Measurements from ENCODE around the gene RADX. TPM values are rescaled to one million over a fixed set of nuclear protein-coding genes. Genes with fewer than 3 reads are reported as not detected.

Gene RADX
- total and polyA plus RNA-seq, 2 of the 13 experiments (the other 11 are each of a cell fraction or from before 2014, with no cell fraction given), result 1.1 to 2.7 TPM

GRCh38 chrX:106680716-106681115, 68.9 kb downstream of the RADX start:
- intact Hi-C loops (cut with micrococcal nuclease; ENCODE audit: unreplicated experiment), result no loop called here
- Histone ChIP-seq H3K4me2 (ENCODE audit: low read depth, low read length) (no peak overlapping the region), H3K9ac (ENCODE audit: insufficient read depth, low read depth, low read length) (no peak overlapping the region), H3K27me3 (ENCODE audit: control insufficient read depth in 1 of 2, insufficient read depth in 2 of 2, low read length in 2 of 2) (no peaks in the 10 kb centered on the region), H3K4me1 (ENCODE audit: insufficient read depth, low read length) (no peaks in the 10 kb centered on the region), H3K9me3 (ENCODE audit: low read length) (no peaks in the 10 kb centered on the region), H3K27ac (ENCODE audit: extremely low read length, insufficient read depth, low read length) (no peak overlapping the region), H2AFZ (ENCODE audit: low read length) (no peak overlapping the region), H4K20me1 (ENCODE audit: insufficient read depth, low read length) (no peaks in the 10 kb centered on the region), H3K36me3 (replicated peaks in 1 of 2; ENCODE audit: control insufficient read depth in 1 of 2, insufficient read depth in 2 of 2, low read length in 2 of 2) (no peaks in the 10 kb centered on the region), H3K79me2 (ENCODE audit: insufficient read depth, low read length) (no peaks in the 10 kb centered on the region), H3K4me3 (replicated peaks in 1 of 3; ENCODE audit: insufficient read depth in 1 of 3, low read depth in 2 of 3, low read length in 3 of 3) (no peak overlapping the region)
- POLR2A ChIA-PET, result no interaction called here
- BruUV-seq (replicated peaks), result no TSS peak
- CTCF ChIA-PET (ENCODE audit: low intra/inter-chr PET ratio, low total read pairs), result no interaction called here
- 90% methylated on average over 2 of the region's 2 CpGs for WGBS (ENCODE audit: low lambda C conversion rate)
- DNase-seq (ENCODE audit: low spot score), result no peak
- TF ChIP-seq ZNF354B (CRISPR knock-in tag; IDR thresholded peaks at IDR 0.05) (no peak), ZNF589 (CRISPR knock-in tag; conservative IDR thresholded peaks at IDR 0.05) (no peak), MLX (CRISPR knock-in tag; IDR thresholded peaks at IDR 0.05) (no peak), POLR2AphosphoS2 (IDR thresholded peaks at IDR 0.05; ENCODE audit: low read depth, low read length) (no peak), ZBTB38 (CRISPR knock-in tag; IDR thresholded peaks at IDR 0.05) (no peak), MTA1 (CRISPR knock-in tag; IDR thresholded peaks at IDR 0.05; ENCODE audit: borderline replicate concordance) (no peak), TOE1 (CRISPR knock-in tag; IDR thresholded peaks at IDR 0.05) (no peak), WIZ (CRISPR knock-in tag; IDR thresholded peaks at IDR 0.05) (no peak), MXD3 (CRISPR knock-in tag; IDR thresholded peaks at IDR 0.05) (no peak), GPBP1L1 (CRISPR knock-in tag; IDR thresholded peaks at IDR 0.05) (no peak), ZNF660 (CRISPR knock-in tag; IDR thresholded peaks at IDR 0.05; ENCODE audit: borderline replicate concordance, low read depth) (no peak)
- in situ Hi-C loops (cut with HindIII; ENCODE audit: extremely low pct_ligation_motif_present, low pct_unique_long_range_greater_than_20kb), result no loop called here
- no peak for FAIRE-seq
- ATAC-seq, result no peak
